Stomach (tissue), 9 donors: ENCODE measurements around the gene IBA57. TPM values are rescaled to one million over a fixed set of nuclear protein-coding genes. Genes with fewer than 3 reads are reported as not detected.

Experiments
- DNase-seq, 2 donors: peaks; one replicate each; pipeline versions ENCODE4 v3.0.0 to v3.0.0-alpha.2; 2013 to 2019
- H3K27ac ChIP-seq, 5 donors: fragments of 200-600 bp in 4 of 5; sonication (generic) in 4 of 5; one replicate each; pipeline ENCODE4 v1.5.1; 2013 to 2019; ENCODE audit warnings: mild to moderate bottlenecking in 1 of 5, moderate library complexity in 1 of 5
- H3K27me3 ChIP-seq, 3 donors: fragments of 200-600 bp; sonication (generic); one replicate each; pipeline ENCODE4 v1.5.1; 2017 to 2019; ENCODE audit warnings: mixed run types in 1 of 3
- H3K36me3 ChIP-seq, 4 donors: fragments of 200-600 bp; sonication (generic); 1 replicate in 3 of 4; 2 replicates in 1 of 4; pipeline ENCODE4 v1.5.1; 2016 to 2019
- H3K4me1 ChIP-seq, 4 donors: fragments of 200-600 bp; sonication (generic); one replicate each; pipeline ENCODE4 v1.5.1; 2016 to 2019
- H3K4me3 ChIP-seq, 4 donors: fragments of 200-600 bp; sonication (generic) in 3 of 4; one replicate each; pipeline ENCODE4 v1.5.1; 2016 to 2019; ENCODE audit warnings: mild to moderate bottlenecking in 1 of 4
- H3K9me3 ChIP-seq, 4 donors: fragments of 200-600 bp; sonication (generic); one replicate each; pipeline ENCODE4 v1.5.1; 2016 to 2019
- EP300 ChIP-seq: sonication (generic); formaldehyde crosslinking; IDR thresholded peaks from one replicate; pipeline ENCODE4 v1.6.1; 2017; ENCODE audit warnings: antibody characterized with exemption
- POLR2A ChIP-seq, 4 donors: fragments of 450-650 bp; IDR thresholded peaks; one replicate each; pipeline ENCODE4 v1.6.1; 2016; ENCODE audit warnings: antibody characterized with exemption in 4 of 4, control low read depth in 2 of 4, mild to moderate bottlenecking in 1 of 4, moderate library complexity in 1 of 4
- POLR2AphosphoS5 ChIP-seq, 3 donors: sonication (generic); formaldehyde crosslinking; IDR thresholded peaks; one replicate each; pipeline ENCODE4 v1.6.1; 2016; ENCODE audit warnings: antibody characterized with exemption in 3 of 3
- WGBS, 5 donors: extraction: QIAGEN DNeasy Blood & Tissue Kit in 3 of 5; methylation state at CpG; one replicate each; pipeline versions ENCODE4 v1.1.5 to v1.1.7; 2013 to 2018; 5-methylcytosine and 5-hydroxymethylcytosine counted together
- intact Hi-C: fragments of 100-400 bp; cut with DNase I; formaldehyde crosslinking; loops from one replicate; pipeline ENCODE4 v1.15.1; 2023; ENCODE audit warnings: low total_unique reads
- polyA plus RNA-seq, 3 donors: library from polyadenylated mRNA; stranded (reverse); fragments of 200-250 nt; gene quantifications; one replicate each; pipeline ENCODE4 v1.2.3, GENCODE V29; 2013
- total RNA-seq, 5 donors: library from RNA; depleted of rRNA; stranded (reverse); fragments of >200 nt; gene quantifications; one replicate each; pipeline versions ENCODE4 v1.1.0 to v1.2.3, GENCODE V29; 2014 to 2016
- TF ChIP-seq, protein P1 (sequence below), 7 experiments: fragments of 450-650 bp in 4 of 7; fragments of 200-600 bp in 3 of 7; sonication (generic) in 3 of 7; IDR thresholded peaks; one replicate each; pipeline ENCODE4 v1.5.1; 2016 to 2019; ENCODE audit warnings: antibody characterized with exemption in 7 of 7, control low read depth in 2 of 7, mild to moderate bottlenecking in 1 of 7
- donor health status: healthy with polysubstance abuse.
- donor health status: Bipolar disorder and iron deficiency.
- donor health status: healthy.

The IBA57 gene
- total and polyA plus RNA-seq, 8 donors = 1.2 to 6.1 (median 4.3) TPM

DNA sequence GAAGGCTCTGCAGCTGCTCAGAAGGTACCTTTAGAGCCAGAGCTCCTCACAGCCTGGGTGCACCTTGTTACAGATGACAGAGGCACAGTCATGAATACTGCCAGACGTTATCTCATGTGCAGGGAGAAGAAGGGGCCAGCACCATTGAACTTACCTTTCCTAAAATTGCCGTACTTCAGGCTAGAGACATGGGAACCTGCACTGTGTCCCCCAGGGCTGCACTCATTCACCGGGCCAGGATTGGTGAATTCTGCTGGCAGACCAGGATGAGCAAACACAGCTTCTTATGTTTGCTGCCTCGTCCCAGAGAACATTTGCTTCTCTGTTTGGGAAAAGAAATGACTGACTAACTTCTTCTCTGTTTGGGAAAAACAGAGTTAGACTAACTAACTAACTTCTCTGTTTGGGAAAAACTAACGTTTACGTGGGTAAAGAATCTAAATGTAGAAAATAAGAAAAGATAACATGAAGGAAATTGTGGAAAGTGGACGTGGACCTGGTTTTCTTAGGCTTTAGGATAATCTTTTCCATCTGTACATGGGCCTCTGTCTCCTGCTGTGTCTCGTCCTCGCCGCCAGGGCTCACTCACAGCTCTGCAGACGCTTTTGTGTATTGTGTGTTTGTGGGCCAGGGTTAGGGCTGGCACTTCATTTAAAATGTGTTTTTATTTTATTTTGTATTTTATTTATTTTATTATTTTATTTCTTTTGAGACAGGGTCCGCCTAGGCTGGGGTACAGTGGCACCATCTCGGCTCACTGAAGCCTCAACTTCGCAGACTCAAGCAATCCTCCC, 52.1 kb downstream of the IBA57 start:
- Histone ChIP-seq H3K9me3 (no peaks in the 10 kb centered on the region), H3K27me3 (peaks cover 0 to 13% (median 3%) of the 10 kb centered on the region in 3 donors), H3K4me1 (peaks cover 6 to 17% (median 11%) of the 10 kb centered on the region in 4 donors), H3K36me3 (peaks cover 0 to 27% (median 10%) of the 10 kb centered on the region in 4 donors), H3K4me3 (no peak overlapping the region), H3K27ac (no peak overlapping the region)
- WGBS, 5 donors = 80 to 86% (median 84%) methylated on average over 14 of the region's 14 CpGs
- intact Hi-C loops = no loop called here
- DNase-seq = no peak
- TF ChIP-seq, protein P1, sequence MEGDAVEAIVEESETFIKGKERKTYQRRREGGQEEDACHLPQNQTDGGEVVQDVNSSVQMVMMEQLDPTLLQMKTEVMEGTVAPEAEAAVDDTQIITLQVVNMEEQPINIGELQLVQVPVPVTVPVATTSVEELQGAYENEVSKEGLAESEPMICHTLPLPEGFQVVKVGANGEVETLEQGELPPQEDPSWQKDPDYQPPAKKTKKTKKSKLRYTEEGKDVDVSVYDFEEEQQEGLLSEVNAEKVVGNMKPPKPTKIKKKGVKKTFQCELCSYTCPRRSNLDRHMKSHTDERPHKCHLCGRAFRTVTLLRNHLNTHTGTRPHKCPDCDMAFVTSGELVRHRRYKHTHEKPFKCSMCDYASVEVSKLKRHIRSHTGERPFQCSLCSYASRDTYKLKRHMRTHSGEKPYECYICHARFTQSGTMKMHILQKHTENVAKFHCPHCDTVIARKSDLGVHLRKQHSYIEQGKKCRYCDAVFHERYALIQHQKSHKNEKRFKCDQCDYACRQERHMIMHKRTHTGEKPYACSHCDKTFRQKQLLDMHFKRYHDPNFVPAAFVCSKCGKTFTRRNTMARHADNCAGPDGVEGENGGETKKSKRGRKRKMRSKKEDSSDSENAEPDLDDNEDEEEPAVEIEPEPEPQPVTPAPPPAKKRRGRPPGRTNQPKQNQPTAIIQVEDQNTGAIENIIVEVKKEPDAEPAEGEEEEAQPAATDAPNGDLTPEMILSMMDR (IDR thresholded peaks at IDR 0.05) = no peak
- TF ChIP-seq EP300 (no peak), POLR2AphosphoS5 (IDR thresholded peaks at IDR 0.05) (no peak), POLR2A (IDR thresholded peaks at IDR 0.05) (no peak)

DNA sequence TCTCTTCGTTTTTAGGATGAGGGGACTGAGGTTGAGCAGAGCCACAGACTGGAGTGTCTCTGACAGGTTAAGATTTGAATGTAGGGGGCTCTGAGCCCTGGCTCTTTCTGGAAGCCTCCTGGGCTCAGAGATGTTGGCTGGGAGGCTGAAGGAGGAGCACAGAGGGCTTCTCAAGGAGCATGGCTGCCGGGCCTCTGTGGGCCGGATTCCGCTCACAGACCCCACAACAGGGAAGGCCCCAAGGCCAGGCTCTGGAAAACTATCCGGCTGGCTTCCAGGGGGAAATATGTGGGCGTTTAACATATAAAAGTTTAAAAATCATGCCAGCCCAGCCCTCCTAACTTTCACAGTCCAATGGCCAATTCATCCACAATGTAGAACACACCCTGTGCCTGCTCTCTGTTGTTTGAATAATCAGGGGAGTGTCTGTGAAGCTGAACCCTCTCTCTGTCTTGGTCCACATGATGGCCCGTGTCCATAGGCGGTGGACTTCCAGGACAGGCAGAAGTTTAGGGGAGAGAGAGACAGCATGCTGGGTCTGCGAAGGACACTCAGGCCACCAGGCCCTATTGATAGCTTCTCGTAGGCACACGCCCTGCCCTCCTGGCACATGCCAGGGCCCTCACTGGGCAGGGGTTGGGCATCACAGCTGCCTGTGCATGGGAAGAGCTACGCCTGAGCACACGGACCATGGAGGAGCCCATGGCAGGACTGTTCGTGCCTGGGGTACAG, 53.1 kb downstream of the IBA57 start:
- no peak for TF ChIP-seq EP300
- TF ChIP-seq, protein P1 (IDR thresholded peaks at IDR 0.05) = no peak
- TF ChIP-seq POLR2AphosphoS5 (IDR thresholded peaks at IDR 0.05) = no peak
- TF ChIP-seq POLR2A (IDR thresholded peaks at IDR 0.05) = no peak

DNA sequence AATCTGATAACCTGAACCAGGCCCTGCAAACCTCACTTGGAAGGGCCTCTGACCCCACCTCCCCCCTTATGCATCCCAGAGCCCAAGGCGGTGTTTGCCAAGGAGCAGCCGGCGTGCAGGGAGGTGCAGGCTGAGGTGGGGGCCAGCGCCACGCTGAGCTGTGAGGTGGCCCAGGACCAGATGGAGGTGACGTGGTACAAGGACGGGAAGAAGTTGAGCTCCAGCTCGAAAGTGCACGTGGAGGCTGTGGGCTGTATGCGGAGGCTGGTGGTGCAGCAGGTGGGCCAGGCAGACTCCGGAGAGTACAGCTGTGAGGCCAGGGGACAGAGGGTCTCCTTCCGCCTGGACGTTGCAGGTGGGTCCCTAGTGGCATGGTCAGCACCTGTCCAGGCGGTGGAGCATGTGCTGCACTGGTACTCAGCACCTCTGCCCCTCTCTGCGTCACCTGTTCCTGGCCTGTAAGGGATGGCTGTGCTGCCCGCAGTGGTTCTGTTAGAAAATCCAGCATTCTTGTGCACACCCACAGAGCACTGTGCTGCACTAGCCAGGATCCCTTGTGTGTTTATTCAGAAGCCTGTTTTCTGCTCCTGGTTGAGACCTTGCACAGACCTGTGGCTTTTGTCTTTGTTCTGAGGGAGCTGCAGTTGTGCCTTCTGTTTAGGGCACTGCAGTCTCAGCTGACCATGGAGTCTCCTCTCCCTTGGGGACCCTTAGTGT, 53.8 kb downstream of the IBA57 start:
- Histone ChIP-seq H3K36me3 (peaks cover 0 to 40% (median 13%) of the 10 kb centered on the region in 4 donors), H3K27ac (no peak overlapping the region), H3K27me3 (peaks cover 0 to 2% (median 0%) of the 10 kb centered on the region in 3 donors), H3K4me1 (peaks cover 0 to under 1% (median under 1%) of the 10 kb centered on the region in 4 donors), H3K9me3 (peaks cover 0 to 10% (median 5%) of the 10 kb centered on the region in 4 donors), H3K4me3 (no peak overlapping the region)
- 92 to 95% (median 94%) methylated on average over 15 to 16 of the region's 16 CpGs for WGBS, 5 donors
- no peak for DNase-seq
- intact Hi-C loops = no loop called here
- TF ChIP-seq EP300 = no peak
- no peak for TF ChIP-seq POLR2A (IDR thresholded peaks at IDR 0.05)
- TF ChIP-seq, protein P1 (IDR thresholded peaks at IDR 0.05) = no peak
- TF ChIP-seq POLR2AphosphoS5 (IDR thresholded peaks at IDR 0.05) = no peak

More for the DNA sequence above, 53.1 kb downstream of the IBA57 start:
- peaks cover 0 to 9% (median 0%) of the 10 kb centered on the region in 3 donors for H3K27me3 ChIP-seq
- no peak for DNase-seq
- H3K27ac ChIP-seq = no peak overlapping the region
- peaks cover 0 to 3% (median 0%) of the 10 kb centered on the region in 4 donors for H3K9me3 ChIP-seq
- H3K4me1 ChIP-seq = peaks cover 0 to 8% (median 4%) of the 10 kb centered on the region in 4 donors
- intact Hi-C loops = no loop called here
- peaks cover 0 to 33% (median 10%) of the 10 kb centered on the region in 4 donors for H3K36me3 ChIP-seq
- 78 to 91% (median 89%) methylated on average over 14 of the region's 14 CpGs for WGBS, 5 donors
- no peak overlapping the region for H3K4me3 ChIP-seq
